ENCODE data around the gene DCAF8.

- TF ChIP-seq CTCF (IDR thresholded peaks at IDR 0.05) = no peak
- TF ChIP-seq ZFX (IDR thresholded peaks at IDR 0.05; ENCODE audit: borderline replicate concordance) = no peak
Observed at GRCh38 chr1:160192234-160192633, 70.1 kb downstream of the DCAF8 start.
